Trophoblast cell (in vitro differentiated cells and primary cell): Measurements from ENCODE around the gene PNMT.

Experiments
- DNase-seq, 2 donors: peaks; one replicate each; pipeline ENCODE4 v3.0.0-alpha.2; 2016
- H2AFZ ChIP-seq: 2 replicates; pipeline ENCODE4 v1.6.1; 2013; ENCODE audit warnings: low read length, moderate library complexity, mild to moderate bottlenecking; ENCODE audit not compliant: insufficient read depth, poor library complexity
- H2AK5ac ChIP-seq: 2 replicates; pipeline ENCODE4 v1.6.1; 2013; ENCODE audit warnings: mild to moderate bottlenecking, low read length
- H2BK120ac ChIP-seq: 2 replicates; pipeline ENCODE4 v1.6.1; 2013; ENCODE audit warnings: low read length, mild to moderate bottlenecking, moderate library complexity; ENCODE audit not compliant: insufficient read depth, poor library complexity
- H2BK12ac ChIP-seq: 2 replicates; pipeline ENCODE4 v1.6.1; 2013; ENCODE audit warnings: mild to moderate bottlenecking, low read length, moderate library complexity
- H2BK5ac ChIP-seq: 2 replicates; pipeline ENCODE4 v1.6.1; 2013; ENCODE audit warnings: low read length, low read depth, moderate library complexity, mild to moderate bottlenecking; ENCODE audit not compliant: poor library complexity
- H3K14ac ChIP-seq: 2 replicates; pipeline ENCODE4 v1.6.1; 2013; ENCODE audit warnings: mild to moderate bottlenecking, low read length
- H3K18ac ChIP-seq: 2 replicates; pipeline ENCODE4 v1.6.1; 2013; ENCODE audit warnings: mild to moderate bottlenecking, low read length
- H3K23ac ChIP-seq: 2 replicates; pipeline ENCODE4 v1.6.1; 2013; ENCODE audit warnings: low read length
- H3K27ac ChIP-seq: 2 replicates; pipeline ENCODE4 v1.5.1; 2013; ENCODE audit warnings: low read depth, mild to moderate bottlenecking, inconsistent platforms, low read length, moderate library complexity
- H3K27me3 ChIP-seq: 2 replicates; pipeline ENCODE4 v1.6.1; 2013; ENCODE audit warnings: inconsistent platforms, mild to moderate bottlenecking, low read length, moderate library complexity; ENCODE audit not compliant: insufficient read depth
- H3K36me3 ChIP-seq, 2 experiments: 1 replicate in 1 of 2; 2 replicates in 1 of 2; pipeline ENCODE4 v1.6.1; 2013; ENCODE audit warnings: low read length in 2 of 2, mild to moderate bottlenecking in 2 of 2, moderate library complexity in 1 of 2; ENCODE audit not compliant: insufficient read depth in 2 of 2, control insufficient read depth in 1 of 2
- H3K4ac ChIP-seq: 2 replicates; pipeline ENCODE4 v1.6.1; 2013; ENCODE audit warnings: low read depth, mild to moderate bottlenecking, low read length, moderate library complexity
- H3K4me1 ChIP-seq, 2 experiments: 1 replicate in 1 of 2; 2 replicates in 1 of 2; pipeline ENCODE4 v1.6.1; 2013; ENCODE audit warnings: low read length in 2 of 2, mild to moderate bottlenecking in 2 of 2, moderate library complexity in 1 of 2; ENCODE audit not compliant: insufficient read depth in 2 of 2, control insufficient read depth in 1 of 2
- H3K4me2 ChIP-seq: 2 replicates; pipeline ENCODE4 v1.6.1; 2013; ENCODE audit warnings: inconsistent platforms, mild to moderate bottlenecking, low read length, moderate library complexity
- H3K4me3 ChIP-seq: 2 replicates; pipeline ENCODE4 v1.5.1; 2013; ENCODE audit warnings: mild to moderate bottlenecking, low read depth, low read length, inconsistent platforms
- H3K79me1 ChIP-seq: one replicate; pipeline ENCODE4 v1.6.1; 2013; ENCODE audit warnings: low read length
- H3K79me2 ChIP-seq: 2 replicates; pipeline ENCODE4 v1.6.1; 2013; ENCODE audit warnings: low read length, mild to moderate bottlenecking; ENCODE audit not compliant: control insufficient read depth, insufficient read depth, poor library complexity
- H3K9ac ChIP-seq: 2 replicates; pipeline ENCODE4 v1.6.1; 2013; ENCODE audit warnings: mild to moderate bottlenecking, low read length
- H3K9me3 ChIP-seq: 2 replicates; pipeline ENCODE4 v1.6.1; 2013; ENCODE audit warnings: low read depth, mild to moderate bottlenecking, control low read depth, inconsistent platforms, low read length; ENCODE audit not compliant: insufficient read depth
- H4K12ac ChIP-seq: 2 replicates; pipeline ENCODE4 v1.6.1; 2013; ENCODE audit warnings: low read depth, mild to moderate bottlenecking, low read length, moderate library complexity
- H4K8ac ChIP-seq: 2 replicates; pipeline ENCODE4 v1.6.1; 2013; ENCODE audit warnings: low read depth, mild to moderate bottlenecking, low read length, moderate library complexity
- H4K91ac ChIP-seq: one replicate; pipeline ENCODE4 v1.6.1; 2013; ENCODE audit warnings: low read depth, mild to moderate bottlenecking, low read length, moderate library complexity
- WGBS: extraction: QIAGEN DNeasy Blood & Tissue Kit; methylation state at CpG from one replicate; pipeline ENCODE4 v1.1.7; 2013; ENCODE audit warnings: missing lambda C conversion rate; ENCODE audit not compliant: insufficient read length, insufficient coverage; ENCODE audit errors: extremely low coverage; 5-methylcytosine and 5-hydroxymethylcytosine counted together

Gene PNMT

GRCh38 chr17:39653662-39654331 lies 14.5 kb upstream of the PNMT start:
- no peak overlapping the region for H3K4me3 ChIP-seq
- no peak overlapping the region for H3K27ac ChIP-seq
- H2BK120ac ChIP-seq: no peak overlapping the region
- DNase-seq: peak in 1 of 2 donors; percentile 70
- H3K4me1 ChIP-seq: peaks cover 4 to 8% of the 10 kb centered on the region in 2 experiments
- no peaks in the 10 kb centered on the region for H3K9me3 ChIP-seq
- H3K27me3 ChIP-seq: no peaks in the 10 kb centered on the region
- no peak overlapping the region for H3K9ac ChIP-seq
- no CpG with 5 or more reads among the region's 14 CpGs for WGBS
- H4K91ac ChIP-seq: no peak overlapping the region
- H3K23ac ChIP-seq: no peak overlapping the region
- no peak overlapping the region for H4K12ac ChIP-seq
- no peak overlapping the region for H2AFZ ChIP-seq
- H4K8ac ChIP-seq: no peak overlapping the region
- no peaks in the 10 kb centered on the region for H3K79me1 ChIP-seq
- H3K4me2 ChIP-seq: no peak overlapping the region
- H3K14ac ChIP-seq: no peak overlapping the region
- peaks cover 10 to 18% of the 10 kb centered on the region in 2 experiments for H3K36me3 ChIP-seq
- H2BK5ac ChIP-seq: no peak overlapping the region
- H2AK5ac ChIP-seq: no peak overlapping the region
- no peaks in the 10 kb centered on the region for H3K79me2 ChIP-seq
- no peak overlapping the region for H2BK12ac ChIP-seq
- H3K4ac ChIP-seq: no peak overlapping the region
- H3K18ac ChIP-seq: no peak overlapping the region

GRCh38 chr17:39655105-39655504 lies 13.1 kb upstream of the PNMT start:
- Histone ChIP-seq H3K4ac (no peak overlapping the region), H2BK5ac (no peak overlapping the region), H2BK12ac (no peak overlapping the region), H3K9ac (no peak overlapping the region), H3K79me2 (no peaks in the 10 kb centered on the region), H3K9me3 (no peaks in the 10 kb centered on the region), H4K12ac (no peak overlapping the region), H4K8ac (no peak overlapping the region), H2BK120ac (no peak overlapping the region), H3K4me2 (no peak overlapping the region), H4K91ac (no peak overlapping the region), H3K27me3 (no peaks in the 10 kb centered on the region), H3K36me3 (peaks cover 12 to 28% of the 10 kb centered on the region in 2 experiments), H3K23ac (no peak overlapping the region), H3K14ac (no peak overlapping the region), H3K18ac (no peak overlapping the region), H3K4me1 (peaks cover 4 to 8% of the 10 kb centered on the region in 2 experiments), H3K27ac (no peak overlapping the region), H3K79me1 (no peaks in the 10 kb centered on the region), H2AK5ac (no peak overlapping the region), H2AFZ (no peak overlapping the region), H3K4me3 (no peak overlapping the region)
- no CpG with 5 or more reads among the region's 2 CpGs for WGBS
- no peak for DNase-seq

GRCh38 chr17:39658346-39658745 lies 9.9 kb upstream of the PNMT start:
- no peak overlapping the region for H2BK120ac ChIP-seq
- H3K9me3 ChIP-seq: peaks cover 1% of the 10 kb centered on the region
- H3K14ac ChIP-seq: no peak overlapping the region
- H2AFZ ChIP-seq: no peak overlapping the region
- no peak for DNase-seq
- H3K4me1 ChIP-seq: no peaks in the 10 kb centered on the region
- no peak overlapping the region for H4K12ac ChIP-seq
- H3K4ac ChIP-seq: no peak overlapping the region
- no peak overlapping the region for H4K91ac ChIP-seq
- no peak overlapping the region for H3K27ac ChIP-seq
- H3K23ac ChIP-seq: no peak overlapping the region
- H3K27me3 ChIP-seq: no peaks in the 10 kb centered on the region
- H3K4me2 ChIP-seq: no peak overlapping the region
- H2BK5ac ChIP-seq: no peak overlapping the region
- H3K18ac ChIP-seq: no peak overlapping the region
- H3K79me1 ChIP-seq: no peaks in the 10 kb centered on the region
- no peaks in the 10 kb centered on the region for H3K79me2 ChIP-seq
- no peak overlapping the region for H2BK12ac ChIP-seq
- no peak overlapping the region for H2AK5ac ChIP-seq
- no peak overlapping the region for H4K8ac ChIP-seq
- H3K4me3 ChIP-seq: no peak overlapping the region
- no CpG with 5 or more reads among the region's 11 CpGs for WGBS
- no peak overlapping the region for H3K9ac ChIP-seq
- peaks cover 33 to 50% of the 10 kb centered on the region in 2 experiments for H3K36me3 ChIP-seq

- Histone ChIP-seq H3K18ac (no peak overlapping the region), H2BK12ac (no peak overlapping the region), H2AFZ (no peak overlapping the region), H3K9ac (no peak overlapping the region), H3K4me3 (no peak overlapping the region), H3K79me2 (no peaks in the 10 kb centered on the region), H2AK5ac (no peak overlapping the region), H2BK5ac (no peak overlapping the region), H4K12ac (no peak overlapping the region), H4K91ac (no peak overlapping the region), H3K27me3 (no peaks in the 10 kb centered on the region), H3K4me2 (no peak overlapping the region), H3K36me3 (peaks cover 31 to 50% of the 10 kb centered on the region in 2 experiments), H3K4ac (no peak overlapping the region), H2BK120ac (no peak overlapping the region), H3K4me1 (peaks cover 0 to 2% of the 10 kb centered on the region in 2 experiments), H3K14ac (no peak overlapping the region), H4K8ac (no peak overlapping the region), H3K23ac (no peak overlapping the region), H3K9me3 (peaks cover 1% of the 10 kb centered on the region), H3K27ac (no peak overlapping the region), H3K79me1 (no peaks in the 10 kb centered on the region)
- no peak for DNase-seq
- 100% methylated on average over 1 of the region's 3 CpGs for WGBS
Observed at GRCh38 chr17:39658760-39659159, 9.5 kb upstream of the PNMT start.
